ENCODE measurements around the gene OR2F1.
"Not testable (repeated sequence)": the region's sequence is repeated elsewhere in the genome, so short reads cannot be mapped to it uniquely, and the experiment has no call there.

Gene OR2F1

GRCh38 chr7:144000020-144000419, 45.4 kb downstream of the OR2F1 start, which contains the start of gene OR6B1:
OR6B1 (plus strand) TSS chr7:144000320; CDS start chr7:144003997, 3,677 bp downstream.
- no peak for TF ChIP-seq CTCF (IDR thresholded peaks at IDR 0.05; ENCODE audit: control insufficient read depth, insufficient read depth, low read depth, low read length, missing control alignments)
- DNase-seq (ENCODE audit: low read depth) = no peak
- no peak within 1 kb of the TSS for H3K4me3 ChIP-seq (ENCODE audit: control insufficient read depth, low read depth, low read length)

- H3K4me3 ChIP-seq (ENCODE audit: control insufficient read depth, low read depth, low read length) = no peak overlapping the region
- DNase-seq (ENCODE audit: low read depth) = no peak
- no peak for TF ChIP-seq CTCF (IDR thresholded peaks at IDR 0.05; ENCODE audit: control insufficient read depth, insufficient read depth, low read depth, low read length, missing control alignments)
Observed at GRCh38 chr7:144001543-144001942, 46.9 kb downstream of the OR2F1 start.

- no peak for DNase-seq (ENCODE audit: low read depth)
- H3K4me3 ChIP-seq (ENCODE audit: control insufficient read depth, low read depth, low read length) = no peak overlapping the region
- TF ChIP-seq CTCF (IDR thresholded peaks at IDR 0.05; ENCODE audit: control insufficient read depth, insufficient read depth, low read depth, low read length, missing control alignments) = no peak
Observed at GRCh38 chr7:144004703-144005102, 50.1 kb downstream of the OR2F1 start.

GRCh38 chr7:144006029-144006691, 51.5 kb downstream of the OR2F1 start:
- DNase-seq (ENCODE audit: low read depth) = no peak
- H3K4me3 ChIP-seq (ENCODE audit: control insufficient read depth, low read depth, low read length) = no peak overlapping the region

GRCh38 chr7:144006692-144007042, 52.0 kb downstream of the OR2F1 start:
- H3K4me3 ChIP-seq (ENCODE audit: control insufficient read depth, low read depth, low read length) = no peak overlapping the region
- no peak for DNase-seq (ENCODE audit: low read depth)
- TF ChIP-seq CTCF (IDR thresholded peaks at IDR 0.05; ENCODE audit: control insufficient read depth, insufficient read depth, low read depth, low read length, missing control alignments) = no peak

More at GRCh38 chr7:144006029-144006691, 51.5 kb downstream of the OR2F1 start:
- TF ChIP-seq CTCF (IDR thresholded peaks at IDR 0.05; ENCODE audit: control insufficient read depth, insufficient read depth, low read depth, low read length, missing control alignments) = no peak

- H3K4me3 ChIP-seq (ENCODE audit: control insufficient read depth, low read depth, low read length) = no peak overlapping the region
- TF ChIP-seq CTCF (IDR thresholded peaks at IDR 0.05; ENCODE audit: control insufficient read depth, insufficient read depth, low read depth, low read length, missing control alignments) = no peak
- no peak for DNase-seq (ENCODE audit: low read depth)
Observed at GRCh38 chr7:144009361-144009760, 54.7 kb downstream of the OR2F1 start.

GRCh38 chr7:144010061-144010460, 55.4 kb downstream of the OR2F1 start:
- DNase-seq (ENCODE audit: low read depth); H3K4me3 ChIP-seq (ENCODE audit: control insufficient read depth, low read depth, low read length): not testable (repeated sequence)

GRCh38 chr7:144010821-144011220, 56.2 kb downstream of the OR2F1 start:
- DNase-seq (ENCODE audit: low read depth); H3K4me3 ChIP-seq (ENCODE audit: control insufficient read depth, low read depth, low read length): not testable (repeated sequence)

Measured in AG09309 (cell line).